ENCODE data around the gene TOR4A.

DNA sequence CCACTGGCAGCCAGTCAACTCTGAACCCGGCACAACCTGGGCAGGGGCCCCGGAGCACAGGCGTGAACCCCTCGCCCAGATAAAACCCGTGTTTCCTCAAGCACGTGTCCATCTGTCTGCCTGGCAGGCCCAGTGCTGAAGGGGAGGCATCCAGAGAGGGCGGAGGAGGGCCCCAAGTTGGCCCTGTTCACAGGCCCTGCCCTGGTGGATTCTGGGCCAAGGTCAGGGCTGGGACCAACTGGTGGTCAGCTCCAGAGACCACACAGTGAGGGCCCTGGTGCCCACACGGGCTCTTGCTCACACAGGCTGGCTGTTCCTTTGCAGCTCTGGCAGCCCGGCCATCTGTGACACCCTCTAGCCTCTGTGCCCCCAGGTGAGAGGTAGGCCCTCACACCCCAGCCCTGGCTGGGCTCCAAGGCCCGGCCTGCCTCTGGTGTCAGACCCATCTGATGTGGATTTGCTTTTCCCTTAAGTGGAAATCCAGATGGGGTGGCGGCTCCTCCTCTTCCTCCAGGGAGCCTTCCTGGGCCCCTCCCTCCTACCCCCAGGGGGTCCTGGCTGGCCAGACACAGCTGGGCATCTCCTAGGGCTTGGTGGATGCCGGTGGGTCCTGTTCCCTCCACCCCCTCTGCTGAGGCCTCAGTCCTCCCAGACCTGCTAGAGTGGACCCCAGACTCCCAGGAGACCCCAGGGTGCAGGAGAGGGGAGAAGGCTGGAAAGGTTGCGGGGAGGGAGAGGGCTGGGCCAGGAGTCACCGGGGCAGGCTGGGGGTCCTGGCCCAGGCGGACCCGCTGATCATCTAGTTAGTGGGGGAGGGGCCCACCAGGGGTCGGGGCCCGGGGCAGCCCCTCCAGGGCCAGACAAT, 27.0 kb upstream of the TOR4A start:
- TF ChIP-seq POLR2AphosphoS5 (IDR thresholded peaks at IDR 0.05; ENCODE audit: borderline replicate concordance, low read depth, low read length) (no peak), EZH2 (IDR thresholded peaks at IDR 0.05) (no peak), FOXP2 (optimal IDR thresholded peaks at IDR 0.05; ENCODE audit: control extremely low read depth, extremely low read length, insufficient read depth) (no peak)

Measured in SK-N-MC (cell line).